Measurements from ENCODE around the gene EIF4B.

The EIF4B gene, protein sequence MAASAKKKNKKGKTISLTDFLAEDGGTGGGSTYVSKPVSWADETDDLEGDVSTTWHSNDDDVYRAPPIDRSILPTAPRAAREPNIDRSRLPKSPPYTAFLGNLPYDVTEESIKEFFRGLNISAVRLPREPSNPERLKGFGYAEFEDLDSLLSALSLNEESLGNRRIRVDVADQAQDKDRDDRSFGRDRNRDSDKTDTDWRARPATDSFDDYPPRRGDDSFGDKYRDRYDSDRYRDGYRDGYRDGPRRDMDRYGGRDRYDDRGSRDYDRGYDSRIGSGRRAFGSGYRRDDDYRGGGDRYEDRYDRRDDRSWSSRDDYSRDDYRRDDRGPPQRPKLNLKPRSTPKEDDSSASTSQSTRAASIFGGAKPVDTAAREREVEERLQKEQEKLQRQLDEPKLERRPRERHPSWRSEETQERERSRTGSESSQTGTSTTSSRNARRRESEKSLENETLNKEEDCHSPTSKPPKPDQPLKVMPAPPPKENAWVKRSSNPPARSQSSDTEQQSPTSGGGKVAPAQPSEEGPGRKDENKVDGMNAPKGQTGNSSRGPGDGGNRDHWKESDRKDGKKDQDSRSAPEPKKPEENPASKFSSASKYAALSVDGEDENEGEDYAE

DNA sequence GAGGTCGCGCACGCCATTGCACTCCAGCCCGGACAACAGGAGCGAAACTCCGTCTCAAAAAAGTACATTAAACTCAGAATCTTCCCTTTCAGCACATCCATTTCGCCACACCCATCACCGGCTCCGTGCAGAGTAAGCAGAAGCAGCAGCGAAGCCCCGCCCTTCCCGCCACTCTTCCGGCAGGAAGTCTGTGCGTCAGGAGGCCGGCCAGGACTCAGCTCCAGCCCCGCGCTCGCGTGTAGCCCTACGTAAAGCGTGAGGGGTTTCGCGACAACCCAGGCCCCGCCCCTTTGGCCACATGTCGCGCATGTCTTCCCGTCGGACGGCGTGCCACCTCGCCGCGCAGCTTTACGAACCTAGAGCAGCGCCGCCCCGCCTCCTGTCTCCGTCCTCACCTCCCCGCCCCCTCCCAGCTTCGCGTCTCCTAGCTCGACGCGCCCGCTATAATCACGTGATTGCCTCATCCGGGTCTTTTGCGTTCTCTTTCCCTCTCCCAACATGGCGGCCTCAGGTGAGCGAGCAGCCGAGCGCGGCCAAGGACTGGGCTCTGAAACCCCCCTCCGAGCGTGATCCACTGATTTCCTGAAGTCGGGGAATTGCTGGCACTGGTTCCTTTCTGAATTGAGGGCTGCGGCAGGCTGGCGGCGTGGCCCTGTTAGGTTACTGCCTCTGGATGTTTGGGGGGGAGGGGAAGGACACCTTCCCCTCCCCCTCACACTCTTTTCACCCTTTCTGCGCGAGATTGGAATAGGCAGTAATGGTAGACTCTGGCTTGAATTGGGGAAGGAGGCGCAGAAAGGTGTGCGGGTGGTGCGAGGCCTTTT, at the start of gene EIF4B:
Gene EIF4B, plus strand, starts transcription at position 471 of the 824 bp plus-strand sequence. Its CDS starts 28 bp downstream, at position 499.
- Histone ChIP-seq H3K27me3 (ENCODE audit: control insufficient read depth, insufficient read depth, low read length) (no peaks in the 10 kb centered on the region), H3K4me1 (ENCODE audit: control insufficient read depth, insufficient read depth, low read length) (peaks cover 16% of the 10 kb centered on the region), H3K27ac (ENCODE audit: low read depth, low read length) (peak within 1 kb of the TSS; percentile 89), H3K9ac (ENCODE audit: low read length) (peak within 1 kb of the TSS; percentile 86), H3K36me3 (ENCODE audit: control insufficient read depth, insufficient read depth, low read length) (no peaks in the 10 kb centered on the region), H3K4me3 (ENCODE audit: low read length) (peak within 1 kb of the TSS; percentile 98)

GRCh38 chr12:52956987-52957386, 49.3 kb upstream of the EIF4B start:
- no peak overlapping the region for H3K27ac ChIP-seq (ENCODE audit: low read depth, low read length)

DNA sequence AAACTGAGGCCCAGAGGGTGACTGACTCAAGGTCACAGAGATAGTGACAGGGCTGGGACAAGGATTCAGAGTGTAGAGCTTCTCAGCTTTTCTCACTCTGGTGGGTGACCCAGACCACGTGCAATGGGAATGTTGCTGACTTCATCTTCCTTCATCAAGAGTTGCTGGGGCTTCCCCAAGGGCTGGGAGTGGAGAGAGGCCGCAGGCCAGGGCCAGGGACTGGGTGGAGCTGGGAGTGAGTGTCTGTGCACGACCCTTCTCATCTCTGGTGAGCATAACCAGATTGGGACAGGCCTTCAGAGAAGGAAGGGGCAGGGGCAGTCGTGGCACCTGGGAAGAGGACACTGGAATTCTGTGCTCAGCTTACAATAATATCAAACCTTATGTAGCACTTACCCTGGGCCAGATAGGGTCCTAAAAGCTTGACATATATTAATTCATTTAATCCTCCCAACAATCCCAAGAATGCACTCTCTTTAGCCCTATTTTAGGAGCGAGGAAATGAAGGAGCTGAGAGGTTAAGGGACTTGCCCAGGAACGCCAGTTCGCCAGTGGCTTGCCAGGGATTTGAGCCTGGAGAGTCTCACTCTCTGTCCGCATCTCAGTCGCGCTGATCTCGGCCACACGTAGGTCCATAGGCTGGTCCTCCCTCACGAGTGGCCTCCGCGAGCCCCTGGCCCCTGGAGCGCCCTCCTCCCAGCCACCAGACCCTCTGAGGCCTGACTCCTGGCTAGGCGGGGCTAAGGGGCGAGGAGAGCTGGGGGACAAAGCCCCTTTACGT, 41.5 kb upstream of the EIF4B start:
- peaks cover 8% of the 10 kb centered on the region for H3K27me3 ChIP-seq (ENCODE audit: control insufficient read depth, insufficient read depth, low read length)
- H3K36me3 ChIP-seq (ENCODE audit: control insufficient read depth, insufficient read depth, low read length) = no peaks in the 10 kb centered on the region
- no peaks in the 10 kb centered on the region for H3K4me1 ChIP-seq (ENCODE audit: control insufficient read depth, insufficient read depth, low read length)
- H3K4me3 ChIP-seq (ENCODE audit: low read length) = no peak overlapping the region
- H3K27ac ChIP-seq (ENCODE audit: low read depth, low read length) = no peak overlapping the region
- H3K9ac ChIP-seq (ENCODE audit: low read length) = no peak overlapping the region

More at GRCh38 chr12:52956987-52957386, 49.3 kb upstream of the EIF4B start:
- H3K36me3 ChIP-seq (ENCODE audit: control insufficient read depth, insufficient read depth, low read length) = no peaks in the 10 kb centered on the region
- H3K9ac ChIP-seq (ENCODE audit: low read length) = no peak overlapping the region
- H3K4me3 ChIP-seq (ENCODE audit: low read length) = no peak overlapping the region
- no peaks in the 10 kb centered on the region for H3K4me1 ChIP-seq (ENCODE audit: control insufficient read depth, insufficient read depth, low read length)
- peaks cover 3% of the 10 kb centered on the region for H3K27me3 ChIP-seq (ENCODE audit: control insufficient read depth, insufficient read depth, low read length)

- Histone ChIP-seq H3K4me1 (ENCODE audit: control insufficient read depth, insufficient read depth, low read length) (no peaks in the 10 kb centered on the region), H3K27ac (ENCODE audit: low read depth, low read length) (no peak overlapping the region), H3K9ac (ENCODE audit: low read length) (no peak overlapping the region), H3K27me3 (ENCODE audit: control insufficient read depth, insufficient read depth, low read length) (peaks cover 8% of the 10 kb centered on the region), H3K4me3 (ENCODE audit: low read length) (no peak overlapping the region), H3K36me3 (ENCODE audit: control insufficient read depth, insufficient read depth, low read length) (no peaks in the 10 kb centered on the region)
These were observed 40.9 kb upstream of the EIF4B start for GRCh38 chr12:52965337-52965731.

GRCh38 chr12:52969166-52969795, 37.0 kb upstream of the EIF4B start:
- H3K9ac ChIP-seq (ENCODE audit: low read length) = no peak overlapping the region
- no peak overlapping the region for H3K27ac ChIP-seq (ENCODE audit: low read depth, low read length)

GRCh38 chr12:52969828-52970569, 36.3 kb upstream of the EIF4B start:
- Histone ChIP-seq H3K9ac (ENCODE audit: low read length) (no peak overlapping the region), H3K36me3 (ENCODE audit: control insufficient read depth, insufficient read depth, low read length) (no peaks in the 10 kb centered on the region), H3K27ac (ENCODE audit: low read depth, low read length) (no peak overlapping the region), H3K27me3 (ENCODE audit: control insufficient read depth, insufficient read depth, low read length) (peaks cover 4% of the 10 kb centered on the region), H3K4me1 (ENCODE audit: control insufficient read depth, insufficient read depth, low read length) (no peaks in the 10 kb centered on the region), H3K4me3 (ENCODE audit: low read length) (no peak overlapping the region)

More at GRCh38 chr12:52969166-52969795, 37.0 kb upstream of the EIF4B start:
- Histone ChIP-seq H3K36me3 (ENCODE audit: control insufficient read depth, insufficient read depth, low read length) (no peaks in the 10 kb centered on the region), H3K4me1 (ENCODE audit: control insufficient read depth, insufficient read depth, low read length) (no peaks in the 10 kb centered on the region), H3K27me3 (ENCODE audit: control insufficient read depth, insufficient read depth, low read length) (peaks cover 4% of the 10 kb centered on the region), H3K4me3 (ENCODE audit: low read length) (no peak overlapping the region)

GRCh38 chr12:52971679-52972329, 34.5 kb upstream of the EIF4B start:
- H3K4me1 ChIP-seq (ENCODE audit: control insufficient read depth, insufficient read depth, low read length) = no peaks in the 10 kb centered on the region
- no peaks in the 10 kb centered on the region for H3K27me3 ChIP-seq (ENCODE audit: control insufficient read depth, insufficient read depth, low read length)
- no peak overlapping the region for H3K9ac ChIP-seq (ENCODE audit: low read length)
- H3K36me3 ChIP-seq (ENCODE audit: control insufficient read depth, insufficient read depth, low read length) = no peaks in the 10 kb centered on the region
- H3K4me3 ChIP-seq (ENCODE audit: low read length) = no peak overlapping the region
- H3K27ac ChIP-seq (ENCODE audit: low read depth, low read length) = no peak overlapping the region

DNA sequence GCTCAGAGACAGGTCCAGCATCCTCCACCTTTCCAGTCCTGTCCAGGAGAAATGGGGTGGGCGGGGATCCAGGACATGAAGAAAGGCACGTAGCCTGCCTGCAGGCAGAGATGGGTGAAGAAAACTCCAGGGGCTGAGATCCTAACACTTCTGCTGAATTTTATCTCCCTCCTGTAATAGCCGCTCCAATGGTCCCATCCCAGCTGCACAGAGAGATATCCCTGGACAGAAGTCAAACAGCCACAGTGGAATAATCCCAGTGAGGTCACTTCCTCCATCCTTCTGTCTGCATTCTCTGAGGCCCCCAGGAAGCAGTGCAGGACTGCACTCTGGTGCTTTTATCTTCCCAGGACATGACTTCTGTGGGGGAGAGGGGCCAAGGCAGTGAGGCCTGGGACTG, 31.1 kb upstream of the EIF4B start:
- Histone ChIP-seq H3K4me3 (ENCODE audit: low read length) (no peak overlapping the region), H3K27ac (ENCODE audit: low read depth, low read length) (no peak overlapping the region), H3K27me3 (ENCODE audit: control insufficient read depth, insufficient read depth, low read length) (no peaks in the 10 kb centered on the region), H3K9ac (ENCODE audit: low read length) (no peak overlapping the region), H3K4me1 (ENCODE audit: control insufficient read depth, insufficient read depth, low read length) (no peaks in the 10 kb centered on the region), H3K36me3 (ENCODE audit: control insufficient read depth, insufficient read depth, low read length) (no peaks in the 10 kb centered on the region)

DNA sequence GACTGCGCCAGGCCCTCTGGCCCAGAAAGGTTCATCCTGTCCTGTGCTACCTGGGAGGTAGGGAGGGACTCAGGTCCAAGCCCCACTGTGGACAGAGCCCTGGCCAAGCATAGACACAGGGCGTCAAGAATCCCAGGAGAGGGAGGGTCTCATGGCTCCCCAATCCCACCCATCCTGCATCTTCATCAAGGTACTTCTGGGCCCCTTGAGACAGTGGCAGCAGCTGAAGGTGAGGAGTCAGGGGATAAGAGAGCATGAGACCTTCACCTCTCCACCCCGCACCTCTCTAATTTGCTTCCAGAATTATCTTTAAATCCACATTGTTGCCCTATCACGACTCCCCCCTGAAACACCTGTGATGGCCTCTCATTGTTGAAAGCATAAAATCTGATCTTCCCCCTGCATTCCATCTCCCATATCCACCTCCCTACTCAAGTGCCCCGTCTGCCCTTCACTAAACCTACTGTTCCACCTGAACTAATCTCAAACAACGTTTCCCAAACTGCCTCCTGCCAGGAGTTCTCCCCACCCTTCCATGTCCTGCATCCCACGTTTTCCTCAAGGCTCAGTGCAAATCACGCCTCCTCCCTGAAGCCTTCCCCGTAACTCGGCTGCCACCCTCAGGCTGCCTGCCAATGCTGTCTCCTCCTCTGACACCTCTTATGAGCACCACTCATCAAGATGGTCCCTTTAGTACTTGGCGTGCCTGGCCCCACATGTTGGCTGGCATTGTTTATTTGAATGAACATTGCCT, 30.3 kb upstream of the EIF4B start:
- Histone ChIP-seq H3K4me3 (ENCODE audit: low read length) (no peak overlapping the region), H3K27ac (ENCODE audit: low read depth, low read length) (no peak overlapping the region), H3K9ac (ENCODE audit: low read length) (no peak overlapping the region), H3K27me3 (ENCODE audit: control insufficient read depth, insufficient read depth, low read length) (no peaks in the 10 kb centered on the region), H3K4me1 (ENCODE audit: control insufficient read depth, insufficient read depth, low read length) (no peaks in the 10 kb centered on the region), H3K36me3 (ENCODE audit: control insufficient read depth, insufficient read depth, low read length) (no peaks in the 10 kb centered on the region)

DNA sequence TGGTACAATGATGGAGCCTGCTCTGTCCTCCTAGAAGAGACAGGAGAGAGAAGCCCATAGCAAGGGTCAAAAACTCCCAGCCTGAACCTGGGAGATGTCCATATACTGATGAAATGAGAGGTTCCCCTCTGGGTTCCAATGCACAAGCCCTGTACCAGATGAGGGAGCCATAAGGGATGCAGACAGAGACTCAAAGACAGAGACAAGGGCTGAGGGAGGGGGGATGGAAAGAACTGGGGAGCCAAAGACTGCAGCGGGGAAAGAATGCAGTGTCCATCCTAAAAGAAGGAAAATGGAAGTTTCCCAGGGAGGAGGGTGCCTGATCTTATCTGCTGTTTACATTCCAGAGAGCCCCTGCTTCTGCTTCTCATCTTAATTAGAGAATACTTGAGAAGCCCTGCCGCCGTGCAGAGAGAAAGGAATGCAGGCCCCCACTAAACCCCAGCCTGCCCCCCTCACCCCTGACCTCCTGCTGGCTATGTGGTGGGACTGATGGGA, 29.6 kb upstream of the EIF4B start:
- H3K27ac ChIP-seq (ENCODE audit: low read depth, low read length) = no peak overlapping the region
- no peaks in the 10 kb centered on the region for H3K4me1 ChIP-seq (ENCODE audit: control insufficient read depth, insufficient read depth, low read length)
- H3K27me3 ChIP-seq (ENCODE audit: control insufficient read depth, insufficient read depth, low read length) = no peaks in the 10 kb centered on the region
- no peak overlapping the region for H3K9ac ChIP-seq (ENCODE audit: low read length)
- no peaks in the 10 kb centered on the region for H3K36me3 ChIP-seq (ENCODE audit: control insufficient read depth, insufficient read depth, low read length)
- no peak overlapping the region for H3K4me3 ChIP-seq (ENCODE audit: low read length)
